GM21786 (cell line): ENCODE data around the gene PATL2.
"Not testable (repeated sequence)": the region's sequence is repeated elsewhere in the genome, so short reads cannot be mapped to it uniquely, and the experiment has no call there.

Source experiments
- ATAC-seq: cut with Tn5 transposase; IDR thresholded peaks from one replicate; pipeline ENCODE4 v1.9.1; 2021; ENCODE audit not compliant: unreplicated experiment

Gene PATL2

GRCh38 chr15:44692659-44693058, 18.5 kb downstream of the PATL2 start:
- no peak for ATAC-seq

- not testable (repeated sequence) for ATAC-seq
Measured at GRCh38 chr15:44690245-44690644, 20.9 kb downstream of the PATL2 start.

GRCh38 chr15:44689318-44689717, 21.8 kb downstream of the PATL2 start:
- ATAC-seq, result not testable (repeated sequence)

GRCh38 chr15:44682809-44683682, 28.1 kb downstream of the PATL2 start:
- not testable (repeated sequence) for ATAC-seq

GRCh38 chr15:44682211-44682610, 28.9 kb downstream of the PATL2 start:
- ATAC-seq, result no peak

GRCh38 chr15:44676676-44677075, 34.4 kb downstream of the PATL2 start:
- ATAC-seq, result peak; percentile 32

GRCh38 chr15:44675911-44676310, 35.2 kb downstream of the PATL2 start:
- no peak for ATAC-seq

- no peak for ATAC-seq
Measured at GRCh38 chr15:44673639-44674038, 37.5 kb downstream of the PATL2 start.

- no peak for ATAC-seq
Measured at GRCh38 chr15:44670087-44670950, 40.8 kb downstream of the PATL2 start.

- ATAC-seq, result peak; percentile 35
Measured at GRCh38 chr15:44668921-44669320, 42.2 kb downstream of the PATL2 start.

- no peak for ATAC-seq
Measured at GRCh38 chr15:44667039-44667360, 44.1 kb downstream of the PATL2 start.

- ATAC-seq, result no peak
Measured at GRCh38 chr15:44666210-44667038, 44.7 kb downstream of the PATL2 start.

- peak; percentile 73 for ATAC-seq
Measured at GRCh38 chr15:44663410-44664308, 47.5 kb downstream of the PATL2 start, which contains the start of gene SPG11. SPG11 (minus strand) TSS chr15:44663662; CDS start chr15:44663647, 15 bp downstream.

- ATAC-seq, result peak; percentile 39
Measured at GRCh38 chr15:44662478-44663409, 48.4 kb downstream of the PATL2 start.

GRCh38 chr15:44661576-44661975, 49.5 kb downstream of the PATL2 start:
- ATAC-seq, result no peak

- no peak for ATAC-seq
Measured at GRCh38 chr15:44659056-44659455, 52.1 kb downstream of the PATL2 start.

GRCh38 chr15:44657378-44657777, 53.7 kb downstream of the PATL2 start:
- ATAC-seq, result no peak

- no peak for ATAC-seq
Measured at GRCh38 chr15:44656913-44657312, 54.2 kb downstream of the PATL2 start.

GRCh38 chr15:44656298-44656697, 54.8 kb downstream of the PATL2 start:
- ATAC-seq, result no peak
